ENCODE results near the gene LOC128125822.
A peak's percentile ranks its signal among the peaks of the same experiment; 100 is the strongest.
"Not testable (repeated sequence)": the region's sequence is repeated elsewhere in the genome, so short reads cannot be mapped to it uniquely, and the experiment has no call there.

LOC128125822 gene

GRCh38 chr6:63584566-63584965 lies 12.3 kb downstream of the LOC128125822 start:
- H3K36me3 ChIP-seq (ENCODE audit: insufficient read depth, low read length), result peaks cover 37% of the 10 kb centered on the region
- H3K4me1 ChIP-seq (ENCODE audit: insufficient read depth, low read length), result peaks cover 1% of the 10 kb centered on the region; the same call in 1 of the 2 replicates
- 96% methylated on average over 8 of the region's 8 CpGs for WGBS
- H3K9me3 ChIP-seq (ENCODE audit: insufficient read depth, low read depth, low read length), result no peaks in the 10 kb centered on the region
- H3K27me3 ChIP-seq (ENCODE audit: insufficient read depth, low read length), result no peaks in the 10 kb centered on the region
- H3K9ac ChIP-seq (ENCODE audit: low read depth, low read length), result no peak overlapping the region
- H3K27ac ChIP-seq (ENCODE audit: low read depth, low read length), result no peak overlapping the region
- no peak overlapping the region for H3K4me3 ChIP-seq (ENCODE audit: low read length)

- H3K9me3 ChIP-seq (ENCODE audit: insufficient read depth, low read depth, low read length); H3K27ac ChIP-seq (ENCODE audit: low read depth, low read length); H3K4me3 ChIP-seq (ENCODE audit: low read length); H3K9ac ChIP-seq (ENCODE audit: low read depth, low read length); H3K27me3 ChIP-seq (ENCODE audit: insufficient read depth, low read length): not testable (repeated sequence)
- H3K4me1 ChIP-seq (ENCODE audit: insufficient read depth, low read length), result peaks cover 12% of the 10 kb centered on the region; the same call in 1 of the 2 replicates
- WGBS, result 87% methylated on average over 2 of the region's 2 CpGs
- H3K36me3 ChIP-seq (ENCODE audit: insufficient read depth, low read length), result peaks cover 26% of the 10 kb centered on the region
Observed at GRCh38 chr6:63585652-63586051, 13.4 kb downstream of the LOC128125822 start.

GRCh38 chr6:63589952-63590411 lies 17.7 kb downstream of the LOC128125822 start:
- Histone ChIP-seq H3K4me3 (ENCODE audit: low read length) (no peak overlapping the region), H3K27me3 (ENCODE audit: insufficient read depth, low read length) (no peaks in the 10 kb centered on the region), H3K9me3 (ENCODE audit: insufficient read depth, low read depth, low read length) (no peaks in the 10 kb centered on the region), H3K27ac (ENCODE audit: low read depth, low read length) (peak overlapping the region; percentile 42; the same call in 1 of the 2 replicates), H3K4me1 (ENCODE audit: insufficient read depth, low read length) (peaks cover 12% of the 10 kb centered on the region; the same call in 1 of the 2 replicates), H3K36me3 (ENCODE audit: insufficient read depth, low read length) (no peaks in the 10 kb centered on the region), H3K9ac (ENCODE audit: low read depth, low read length) (no peak overlapping the region)
- WGBS, result 68% methylated on average over 1 of the region's 2 CpGs

GRCh38 chr6:63592886-63593285 lies 20.6 kb downstream of the LOC128125822 start:
- Histone ChIP-seq H3K9me3 (ENCODE audit: insufficient read depth, low read depth, low read length) (no peaks in the 10 kb centered on the region), H3K4me3 (ENCODE audit: low read length) (no peak overlapping the region), H3K4me1 (ENCODE audit: insufficient read depth, low read length) (peaks cover 16% of the 10 kb centered on the region), H3K27me3 (ENCODE audit: insufficient read depth, low read length) (no peaks in the 10 kb centered on the region), H3K36me3 (ENCODE audit: insufficient read depth, low read length) (no peaks in the 10 kb centered on the region), H3K27ac (ENCODE audit: low read depth, low read length) (no peak overlapping the region), H3K9ac (ENCODE audit: low read depth, low read length) (no peak overlapping the region)
- WGBS, result 95% methylated on average over 7 of the region's 7 CpGs

- Histone ChIP-seq H3K4me3 (ENCODE audit: low read length) (peak overlapping the region; percentile 65), H3K27ac (ENCODE audit: low read depth, low read length) (no peak overlapping the region), H3K36me3 (ENCODE audit: insufficient read depth, low read length) (no peaks in the 10 kb centered on the region), H3K9ac (ENCODE audit: low read depth, low read length) (peak overlapping the region; percentile 69; the same call in 1 of the 2 replicates), H3K27me3 (ENCODE audit: insufficient read depth, low read length) (no peaks in the 10 kb centered on the region), H3K9me3 (ENCODE audit: insufficient read depth, low read depth, low read length) (no peaks in the 10 kb centered on the region), H3K4me1 (ENCODE audit: insufficient read depth, low read length) (peaks cover 4% of the 10 kb centered on the region)
- WGBS, result 52% methylated on average over 4 of the region's 6 CpGs
Observed at GRCh38 chr6:63597141-63598048, 25.1 kb downstream of the LOC128125822 start.

- H3K4me3 ChIP-seq (ENCODE audit: low read length), result peak overlapping the region; percentile 65
- H3K36me3 ChIP-seq (ENCODE audit: insufficient read depth, low read length), result no peaks in the 10 kb centered on the region
- H3K9me3 ChIP-seq (ENCODE audit: insufficient read depth, low read depth, low read length), result no peaks in the 10 kb centered on the region
- 4% methylated on average over 23 of the region's 23 CpGs for WGBS
- H3K27ac ChIP-seq (ENCODE audit: low read depth, low read length), result no peak overlapping the region
- peak overlapping the region; percentile 69 for H3K9ac ChIP-seq (ENCODE audit: low read depth, low read length)
- peaks cover 4% of the 10 kb centered on the region for H3K4me1 ChIP-seq (ENCODE audit: insufficient read depth, low read length)
- H3K27me3 ChIP-seq (ENCODE audit: insufficient read depth, low read length), result no peaks in the 10 kb centered on the region
Observed at GRCh38 chr6:63598049-63599036, 26.1 kb downstream of the LOC128125822 start.

- 91% methylated on average over 7 of the region's 7 CpGs for WGBS
- no peaks in the 10 kb centered on the region for H3K9me3 ChIP-seq (ENCODE audit: insufficient read depth, low read depth, low read length)
- H3K4me3 ChIP-seq (ENCODE audit: low read length), result 0 out of 2 replicates have a peak overlapping the region, but pooled peaks have one; percentile 65
- no peak overlapping the region for H3K9ac ChIP-seq (ENCODE audit: low read depth, low read length)
- H3K27me3 ChIP-seq (ENCODE audit: insufficient read depth, low read length), result no peaks in the 10 kb centered on the region
- H3K27ac ChIP-seq (ENCODE audit: low read depth, low read length), result no peak overlapping the region
- H3K36me3 ChIP-seq (ENCODE audit: insufficient read depth, low read length), result no peaks in the 10 kb centered on the region
- peaks cover 4% of the 10 kb centered on the region for H3K4me1 ChIP-seq (ENCODE audit: insufficient read depth, low read length)
Observed at GRCh38 chr6:63599243-63599642, 27.0 kb downstream of the LOC128125822 start.

GRCh38 chr6:63600136-63600535 lies 27.9 kb downstream of the LOC128125822 start:
- Histone ChIP-seq H3K36me3 (ENCODE audit: insufficient read depth, low read length) (no peaks in the 10 kb centered on the region), H3K4me1 (ENCODE audit: insufficient read depth, low read length) (peaks cover 4% of the 10 kb centered on the region), H3K27me3 (ENCODE audit: insufficient read depth, low read length) (no peaks in the 10 kb centered on the region), H3K4me3 (ENCODE audit: low read length) (no peak overlapping the region), H3K9me3 (ENCODE audit: insufficient read depth, low read depth, low read length) (no peaks in the 10 kb centered on the region), H3K9ac (ENCODE audit: low read depth, low read length) (no peak overlapping the region), H3K27ac (ENCODE audit: low read depth, low read length) (no peak overlapping the region)
- WGBS, result 96% methylated on average over 6 of the region's 6 CpGs

GRCh38 chr6:63609231-63609630 lies 37.0 kb downstream of the LOC128125822 start:
- no peak overlapping the region for H3K27ac ChIP-seq (ENCODE audit: low read depth, low read length)

GRCh38 chr6:63610944-63611343 lies 38.7 kb downstream of the LOC128125822 start:
- Histone ChIP-seq H3K9me3 (ENCODE audit: insufficient read depth, low read depth, low read length) (no peaks in the 10 kb centered on the region), H3K9ac (ENCODE audit: low read depth, low read length) (no peak overlapping the region), H3K4me1 (ENCODE audit: insufficient read depth, low read length) (no peaks in the 10 kb centered on the region), H3K4me3 (ENCODE audit: low read length) (no peak overlapping the region), H3K27me3 (ENCODE audit: insufficient read depth, low read length) (no peaks in the 10 kb centered on the region), H3K36me3 (ENCODE audit: insufficient read depth, low read length) (no peaks in the 10 kb centered on the region), H3K27ac (ENCODE audit: low read depth, low read length) (no peak overlapping the region)
- 100% methylated on average over 1 of the region's 1 CpG for WGBS

More at GRCh38 chr6:63609231-63609630, 37.0 kb downstream of the LOC128125822 start:
- H3K9me3 ChIP-seq (ENCODE audit: insufficient read depth, low read depth, low read length), result no peaks in the 10 kb centered on the region
- no peaks in the 10 kb centered on the region for H3K4me1 ChIP-seq (ENCODE audit: insufficient read depth, low read length)
- no peak overlapping the region for H3K4me3 ChIP-seq (ENCODE audit: low read length)
- H3K36me3 ChIP-seq (ENCODE audit: insufficient read depth, low read length), result no peaks in the 10 kb centered on the region
- no peak overlapping the region for H3K9ac ChIP-seq (ENCODE audit: low read depth, low read length)
- no peaks in the 10 kb centered on the region for H3K27me3 ChIP-seq (ENCODE audit: insufficient read depth, low read length)
- 100% methylated on average over 1 of the region's 1 CpG for WGBS

Measured in HUES64 (cell line).